NT2/D1 (cell line): Measurements from ENCODE around the gene ANKS3.

ENCODE experiments used
- DNase-seq: peaks from one replicate; pipeline ENCODE4 v3.0.0-alpha.2; 2011; ENCODE audit warnings: low read depth, low spot score
- H3K27me3 ChIP-seq: 2 replicates; pipeline ENCODE4 v1.6.0; 2011; ENCODE audit warnings: mild to moderate bottlenecking; ENCODE audit not compliant: insufficient read length, insufficient read depth
- H3K36me3 ChIP-seq: 2 replicates; pipeline ENCODE4 v1.6.1; 2011; ENCODE audit warnings: mild to moderate bottlenecking, low read length, mixed read lengths; ENCODE audit not compliant: insufficient read depth, insufficient read length
- H3K4me1 ChIP-seq: 2 replicates; pipeline ENCODE4 v1.5.1; 2011; ENCODE audit not compliant: insufficient read depth, insufficient read length
- H3K4me3 ChIP-seq: 2 replicates; pipeline ENCODE4 v1.5.1; 2011; ENCODE audit warnings: low read depth; ENCODE audit not compliant: insufficient read length
- H3K9ac ChIP-seq: 2 replicates; pipeline ENCODE4 v1.6.0; 2011; ENCODE audit warnings: low read depth; ENCODE audit not compliant: insufficient read length
- H3K9me3 ChIP-seq: 2 replicates; pipeline ENCODE4 v1.5.1; 2011; ENCODE audit warnings: mild to moderate bottlenecking, low read length; ENCODE audit not compliant: insufficient read depth
- SUZ12 ChIP-seq: IDR thresholded peaks from 2 replicates; pipeline ENCODE4 v1.6.1; 2011; ENCODE audit not compliant: insufficient read length, insufficient read depth; ENCODE audit errors: extremely low read depth
- YY1 ChIP-seq: IDR thresholded peaks from 2 replicates; pipeline ENCODE4 v1.6.1; 2011; ENCODE audit not compliant: insufficient read length, insufficient read depth
- ZNF274 ChIP-seq: IDR thresholded peaks from 2 replicates; pipeline ENCODE4 v1.6.1; 2011; ENCODE audit warnings: mild to moderate bottlenecking, low read depth, low read length

ANKS3 gene

GRCh38 chr16:4693956-4694641 lies 40.0 kb downstream of the ANKS3 start:
- no peak for DNase-seq
- peak overlapping the region; percentile 99 for H3K9ac ChIP-seq
- peaks cover 63% of the 10 kb centered on the region for H3K36me3 ChIP-seq
- H3K4me3 ChIP-seq, result peak overlapping the region; percentile 99
- TF ChIP-seq SUZ12, result no peak
- no peak for TF ChIP-seq YY1
- no peak for TF ChIP-seq ZNF274
- no peaks in the 10 kb centered on the region for H3K27me3 ChIP-seq
- no peaks in the 10 kb centered on the region for H3K9me3 ChIP-seq
- H3K4me1 ChIP-seq, result peaks cover 26% of the 10 kb centered on the region

GRCh38 chr16:4693296-4693955 lies 40.6 kb downstream of the ANKS3 start, which contains the start of gene NUDT16L1:
TSS of gene NUDT16L1 (plus strand) at chr16:4693562. CDS start at chr16:4693727, 165 bp downstream.
- TF ChIP-seq YY1 (peak; percentile 37), ZNF274 (no peak)
- peak; percentile 96 for DNase-seq
- Histone ChIP-seq H3K27me3 (no peaks in the 10 kb centered on the region), H3K9ac (peak within 1 kb of the TSS; percentile 99), H3K9me3 (no peaks in the 10 kb centered on the region), H3K4me1 (peaks cover 26% of the 10 kb centered on the region), H3K4me3 (peak within 1 kb of the TSS; percentile 99), H3K36me3 (peaks cover 63% of the 10 kb centered on the region)

- DNase-seq, result no peak
- Histone ChIP-seq H3K9me3 (no peaks in the 10 kb centered on the region), H3K9ac (peak overlapping the region; percentile 83), H3K27me3 (no peaks in the 10 kb centered on the region), H3K4me3 (peak overlapping the region; percentile 99), H3K36me3 (peaks cover 64% of the 10 kb centered on the region), H3K4me1 (peaks cover 26% of the 10 kb centered on the region)
- TF ChIP-seq YY1 (no peak), ZNF274 (no peak), SUZ12 (no peak)
These were observed 41.4 kb downstream of the ANKS3 start for GRCh38 chr16:4692460-4693295.

GRCh38 chr16:4691666-4692412 lies 42.2 kb downstream of the ANKS3 start:
- H3K9me3 ChIP-seq, result no peaks in the 10 kb centered on the region
- TF ChIP-seq YY1, result no peak
- no peak for TF ChIP-seq ZNF274
- no peak for TF ChIP-seq SUZ12
- peaks cover 64% of the 10 kb centered on the region for H3K36me3 ChIP-seq
- no peak for DNase-seq
- H3K4me1 ChIP-seq, result peaks cover 26% of the 10 kb centered on the region
- H3K27me3 ChIP-seq, result no peaks in the 10 kb centered on the region
- peak overlapping the region; percentile 17 for H3K9ac ChIP-seq
- no peak overlapping the region for H3K4me3 ChIP-seq

- H3K4me3 ChIP-seq, result no peak overlapping the region
- H3K9ac ChIP-seq, result no peak overlapping the region
- H3K9me3 ChIP-seq, result no peaks in the 10 kb centered on the region
- H3K4me1 ChIP-seq, result peaks cover 22% of the 10 kb centered on the region
- no peak for DNase-seq
- no peaks in the 10 kb centered on the region for H3K27me3 ChIP-seq
- H3K36me3 ChIP-seq, result peaks cover 64% of the 10 kb centered on the region
- TF ChIP-seq ZNF274 (no peak), SUZ12 (no peak), YY1 (no peak)
These were observed 43.0 kb downstream of the ANKS3 start for GRCh38 chr16:4690946-4691665.

- peaks cover 16% of the 10 kb centered on the region for H3K4me1 ChIP-seq
- peak overlapping the region; percentile 21 for H3K9ac ChIP-seq
- H3K4me3 ChIP-seq, result no peak overlapping the region
- no peaks in the 10 kb centered on the region for H3K27me3 ChIP-seq
- H3K9me3 ChIP-seq, result no peaks in the 10 kb centered on the region
- peaks cover 64% of the 10 kb centered on the region for H3K36me3 ChIP-seq
- DNase-seq, result no peak
- TF ChIP-seq SUZ12 (no peak), ZNF274 (no peak), YY1 (no peak)
These were observed 44.0 kb downstream of the ANKS3 start for GRCh38 chr16:4689864-4690704.
